HG02642 (cell line): ENCODE results near the gene TPM2.
"Not testable (repeated sequence)": the region's sequence is repeated elsewhere in the genome, so short reads cannot be mapped to it uniquely, and the experiment has no call there.

Experiments used
- ATAC-seq: cut with Tn5 transposase; IDR thresholded peaks from one replicate; pipeline ENCODE4 v1.9.1; 2021; ENCODE audit warnings: mild to moderate bottlenecking; ENCODE audit not compliant: unreplicated experiment, poor library complexity

TPM2 gene

DNA sequence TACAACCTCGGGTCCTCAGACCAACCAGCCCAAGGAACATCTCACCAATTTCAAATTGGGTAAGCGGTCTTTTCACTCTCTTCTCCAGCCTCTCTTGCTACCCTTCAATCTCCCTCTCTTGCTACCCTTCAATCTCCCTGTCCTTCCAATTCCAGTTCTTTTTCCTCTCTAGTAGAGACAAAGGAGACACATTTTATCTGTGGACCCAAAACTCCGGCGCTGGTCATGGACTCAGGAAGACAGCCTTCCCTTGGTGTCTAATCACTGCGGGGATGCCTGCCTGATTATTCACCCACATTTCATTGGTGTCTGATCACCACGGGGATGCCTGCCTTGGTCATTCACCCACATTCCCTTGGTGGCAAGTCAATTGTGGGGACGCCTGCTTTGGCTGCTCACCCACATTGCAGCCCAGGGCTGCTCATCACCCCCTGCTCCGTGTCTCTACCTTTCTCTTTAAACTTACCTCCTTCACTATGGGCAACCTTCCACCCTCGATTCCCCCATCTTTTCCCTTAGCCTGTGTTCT, 52.2 kb downstream of the TPM2 start:
- not testable (repeated sequence) for ATAC-seq

DNA sequence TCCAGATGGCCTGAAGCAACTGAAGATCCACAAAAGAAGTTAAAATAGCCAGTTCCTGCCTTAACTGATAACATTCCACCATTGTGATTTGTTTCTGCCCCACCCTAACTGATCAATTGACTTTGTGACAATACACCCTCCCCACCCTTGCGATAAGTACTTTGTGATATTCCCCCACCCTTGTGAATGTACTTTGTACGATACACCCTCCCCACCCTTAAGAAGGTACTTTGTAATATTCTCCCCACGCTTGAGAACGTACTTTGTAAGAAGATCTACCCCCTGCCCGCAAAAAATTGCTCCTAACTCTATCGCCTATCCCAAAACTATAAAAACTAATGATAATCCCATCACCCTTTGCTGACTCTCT, 52.9 kb downstream of the TPM2 start:
- ATAC-seq = not testable (repeated sequence)

DNA sequence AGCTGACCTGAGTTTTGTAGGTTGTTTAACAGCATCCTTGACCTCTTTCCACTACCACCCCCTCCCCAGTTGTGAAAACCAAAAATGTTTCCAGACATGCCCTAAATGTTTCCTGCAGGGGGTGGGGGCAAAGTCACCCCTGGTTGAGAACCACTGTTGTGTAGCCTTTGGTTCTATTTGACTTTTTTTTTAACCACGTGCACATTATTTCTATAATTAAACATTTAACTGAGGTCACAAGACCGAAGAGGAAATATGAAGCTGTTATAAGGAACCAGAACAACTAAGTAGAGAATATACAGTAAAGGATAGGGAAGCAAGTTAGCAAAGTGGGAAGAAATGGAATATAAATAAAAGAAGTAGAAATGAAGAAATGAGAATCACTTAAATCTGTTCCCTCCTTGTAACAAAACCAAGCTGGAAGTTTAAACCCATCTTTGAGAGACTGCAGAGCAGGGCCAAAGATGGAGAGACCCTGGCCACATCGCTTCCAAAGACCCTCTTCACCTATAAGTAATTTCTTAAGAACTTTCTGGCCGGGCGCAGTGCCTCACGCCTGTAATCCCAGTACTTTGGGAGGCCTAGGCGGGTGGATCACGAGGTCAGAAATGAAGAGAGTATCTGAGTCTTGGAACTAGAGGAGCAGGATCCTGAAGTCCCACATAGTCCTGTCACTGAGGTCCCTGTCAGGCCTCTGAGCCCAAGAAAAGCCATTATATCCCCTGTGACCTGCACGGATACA, 53.4 kb downstream of the TPM2 start:
- no peak for ATAC-seq

- ATAC-seq = no peak
Observed at GRCh38 chr9:35635730-35636129, 54.0 kb downstream of the TPM2 start.
